Astrocyte of the cerebellum (primary cell): ENCODE data around the gene MAGI1.

Experiments used
- DNase-seq: peaks from one replicate; pipeline ENCODE4 v3.0.0-alpha.2; 2011; ENCODE audit warnings: low read depth
- H3K4me3 ChIP-seq: 2 replicates; pipeline ENCODE4 v1.5.1; 2011; ENCODE audit warnings: mild to moderate bottlenecking, low read depth, low read length, moderate library complexity
- in situ Hi-C: cut with HindIII; loops from 2 replicates; pipeline ENCODE4 v1.10.0; 2017; ENCODE audit warnings: low sequenced_read_pairs
- TF ChIP-seq, protein P1 (sequence below): IDR thresholded peaks from 2 replicates; pipeline ENCODE4 v1.5.1; 2012; ENCODE audit warnings: low read length, low read depth, moderate library complexity, mild to moderate bottlenecking; ENCODE audit errors: missing control alignments

The MAGI1 gene

DNA sequence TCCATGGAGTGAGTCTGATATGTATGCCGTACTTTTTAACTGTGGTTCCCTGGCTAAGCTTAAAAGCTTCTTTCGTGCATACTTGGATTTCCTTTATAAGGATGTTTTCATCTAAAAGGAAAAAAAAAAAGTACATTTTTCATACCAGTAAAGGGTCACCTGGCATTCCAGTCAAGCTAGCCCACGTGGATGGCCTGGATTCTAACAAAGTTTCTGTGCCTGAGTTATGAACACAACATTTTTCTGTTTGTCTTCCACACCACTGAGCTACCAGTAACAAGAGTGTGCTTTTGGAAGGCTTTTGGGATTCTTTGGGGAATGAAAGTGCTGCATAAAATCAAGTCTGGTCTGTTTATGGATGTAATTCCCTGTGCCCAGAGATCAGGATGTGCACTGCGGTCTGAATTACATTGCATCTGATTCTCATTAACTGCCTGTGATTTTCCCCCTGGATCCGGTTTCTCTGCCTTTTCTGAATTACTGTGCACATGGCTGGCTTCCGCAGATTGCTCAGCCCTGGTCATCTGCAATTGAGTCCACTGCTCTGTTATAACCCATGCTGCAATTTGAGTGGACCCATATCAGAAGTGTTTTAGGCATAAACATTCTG, 38.2 kb upstream of the MAGI1 start:
- TF ChIP-seq, protein P1, sequence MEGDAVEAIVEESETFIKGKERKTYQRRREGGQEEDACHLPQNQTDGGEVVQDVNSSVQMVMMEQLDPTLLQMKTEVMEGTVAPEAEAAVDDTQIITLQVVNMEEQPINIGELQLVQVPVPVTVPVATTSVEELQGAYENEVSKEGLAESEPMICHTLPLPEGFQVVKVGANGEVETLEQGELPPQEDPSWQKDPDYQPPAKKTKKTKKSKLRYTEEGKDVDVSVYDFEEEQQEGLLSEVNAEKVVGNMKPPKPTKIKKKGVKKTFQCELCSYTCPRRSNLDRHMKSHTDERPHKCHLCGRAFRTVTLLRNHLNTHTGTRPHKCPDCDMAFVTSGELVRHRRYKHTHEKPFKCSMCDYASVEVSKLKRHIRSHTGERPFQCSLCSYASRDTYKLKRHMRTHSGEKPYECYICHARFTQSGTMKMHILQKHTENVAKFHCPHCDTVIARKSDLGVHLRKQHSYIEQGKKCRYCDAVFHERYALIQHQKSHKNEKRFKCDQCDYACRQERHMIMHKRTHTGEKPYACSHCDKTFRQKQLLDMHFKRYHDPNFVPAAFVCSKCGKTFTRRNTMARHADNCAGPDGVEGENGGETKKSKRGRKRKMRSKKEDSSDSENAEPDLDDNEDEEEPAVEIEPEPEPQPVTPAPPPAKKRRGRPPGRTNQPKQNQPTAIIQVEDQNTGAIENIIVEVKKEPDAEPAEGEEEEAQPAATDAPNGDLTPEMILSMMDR = no peak
- in situ Hi-C loops = no loop called here
- H3K4me3 ChIP-seq = no peak overlapping the region
- no peak for DNase-seq

DNA sequence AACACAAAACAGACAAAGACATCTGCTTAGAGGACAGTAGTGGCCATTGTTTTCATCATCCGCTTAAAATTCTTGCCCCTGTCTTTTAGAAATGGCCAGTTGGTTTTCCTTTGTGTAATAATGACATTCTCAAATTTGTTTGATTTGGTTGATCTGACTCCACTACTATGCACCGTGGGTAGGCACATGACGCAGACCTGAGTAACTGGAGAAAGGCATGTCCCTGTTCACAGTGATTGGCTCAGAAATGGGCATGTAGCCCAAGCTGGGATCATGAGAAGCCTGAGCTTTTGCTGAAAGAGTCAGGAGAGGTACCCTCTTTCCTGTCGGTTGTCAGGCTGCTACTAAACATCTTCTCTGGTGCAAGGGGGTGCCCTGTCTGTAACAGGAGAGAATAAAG, 36.6 kb upstream of the MAGI1 start:
- TF ChIP-seq, protein P1 = no peak
- in situ Hi-C loops = no loop called here
- peak; percentile 34 for DNase-seq

DNA sequence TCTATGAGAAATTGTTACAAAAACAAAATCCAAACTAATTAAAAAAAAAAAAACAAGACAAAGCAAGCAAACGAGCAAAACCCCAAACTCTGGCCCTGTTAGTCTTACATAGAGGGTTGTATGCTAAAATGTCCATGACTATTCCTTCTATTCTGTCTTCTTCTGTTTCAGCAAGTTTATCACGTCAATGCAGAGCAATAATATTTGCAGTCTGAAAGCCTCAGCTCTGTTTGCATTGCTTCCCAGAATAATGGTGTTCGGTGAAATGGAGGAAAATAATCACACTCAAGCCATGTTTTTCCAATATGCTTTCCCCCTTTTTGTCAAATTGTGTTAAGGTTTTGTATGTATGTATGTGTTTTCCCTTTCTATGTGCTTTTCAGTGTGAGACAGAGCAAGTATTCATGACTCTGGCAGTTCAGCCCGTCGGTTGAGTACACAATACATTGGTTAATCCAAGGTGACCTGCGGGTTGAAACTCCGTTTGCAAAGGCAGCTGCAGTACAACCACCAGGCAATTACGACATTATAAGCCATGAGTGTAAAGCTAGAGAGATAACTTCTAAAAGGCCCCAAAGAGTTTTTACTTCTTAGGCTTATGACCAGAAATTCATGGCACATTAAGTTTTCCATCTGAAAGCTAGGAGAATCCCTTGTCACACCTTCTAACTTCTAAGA, 34.9 kb upstream of the MAGI1 start:
- no peak for DNase-seq
- TF ChIP-seq, protein P1 = no peak
- no peak overlapping the region for H3K4me3 ChIP-seq
- in situ Hi-C loops = no loop called here

More for the DNA sequence above, 36.6 kb upstream of the MAGI1 start:
- H3K4me3 ChIP-seq = no peak overlapping the region

DNA sequence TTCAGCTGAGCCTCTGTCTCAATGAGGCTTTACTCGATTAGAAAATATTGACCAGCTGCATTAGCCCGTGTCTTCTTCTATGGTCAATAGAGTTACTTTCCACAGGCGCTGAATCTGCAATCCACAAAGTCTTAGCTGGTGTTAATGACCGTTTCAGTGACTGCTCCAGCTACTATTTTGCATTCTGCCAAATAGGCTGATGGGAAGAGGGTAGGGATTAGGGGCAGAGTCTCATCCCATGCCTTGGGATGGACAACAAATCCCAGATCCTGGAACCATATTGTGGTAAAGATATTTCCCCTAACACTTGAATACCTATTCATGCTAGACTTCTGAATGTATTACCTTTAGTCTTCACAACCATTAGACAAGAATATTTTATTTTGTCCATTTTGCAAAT, 29.5 kb upstream of the MAGI1 start:
- TF ChIP-seq, protein P1 = no peak
- in situ Hi-C loops = no loop called here
- DNase-seq = no peak
- H3K4me3 ChIP-seq = no peak overlapping the region

DNA sequence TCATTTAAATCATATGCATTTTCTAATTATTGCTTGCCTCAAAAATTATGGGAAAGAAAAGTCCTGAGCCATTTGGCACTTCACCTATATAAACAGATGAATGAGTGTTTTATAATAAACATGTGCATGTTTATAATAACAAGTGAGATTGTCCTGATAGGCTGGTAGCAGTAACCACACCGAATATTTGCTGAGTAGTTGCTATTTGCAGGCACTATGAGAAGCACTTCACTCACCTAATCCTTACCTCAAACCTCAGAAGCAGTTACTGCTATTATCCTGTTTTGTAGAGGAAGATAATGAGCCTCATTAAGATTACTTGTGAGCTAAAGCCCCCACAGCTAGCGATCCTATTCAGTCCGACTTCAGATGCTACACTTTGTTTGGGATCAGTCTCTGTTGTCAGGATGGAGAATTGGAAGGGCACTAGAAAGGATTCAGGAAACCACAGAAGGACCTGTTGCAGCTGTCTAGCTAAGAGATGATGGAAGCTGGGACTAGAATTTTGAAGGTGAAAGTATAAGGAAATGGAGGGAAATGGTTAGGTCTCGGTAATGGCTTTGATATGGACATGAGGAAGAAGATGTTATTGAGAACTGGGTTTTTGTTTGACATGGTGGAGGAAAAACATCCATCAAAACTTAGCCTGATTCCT, 28.4 kb upstream of the MAGI1 start:
- no peak overlapping the region for H3K4me3 ChIP-seq
- in situ Hi-C loops = no loop called here
- TF ChIP-seq, protein P1 = no peak
- DNase-seq = no peak

DNA sequence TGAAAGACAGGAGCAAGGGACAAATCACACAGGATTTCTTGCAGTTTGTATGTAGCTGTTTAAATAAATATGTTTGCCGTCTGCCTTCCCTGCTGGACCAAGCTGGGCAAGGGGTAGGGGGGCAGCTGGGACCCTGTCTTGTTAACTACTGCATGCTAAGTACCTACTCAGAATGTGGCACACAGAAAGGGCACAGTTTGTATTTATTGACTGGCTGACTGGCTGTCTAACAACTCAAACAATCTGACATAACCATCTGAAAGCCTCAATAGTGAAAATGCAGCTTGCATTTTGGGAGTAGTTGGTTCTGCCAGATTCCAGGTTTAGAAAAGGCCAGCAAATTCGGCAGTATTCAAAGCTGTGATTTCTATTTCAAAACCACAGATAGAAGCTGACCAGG, 16.6 kb upstream of the MAGI1 start:
- no peak for DNase-seq
- in situ Hi-C loops = no loop called here
- TF ChIP-seq, protein P1 = no peak
- H3K4me3 ChIP-seq = no peak overlapping the region
